GM23338 (cell line): Measurements from ENCODE around the gene REM2. TPM values are rescaled to one million over a fixed set of nuclear protein-coding genes. Genes with fewer than 3 reads are reported as not detected.

Experiments used
- ATAC-seq: fragments of 200-7000 bp; cut with Tn5 transposase; 3 replicates; pipeline ENCODE4 v1.9.1; 2020
- DNase-seq: peaks from one replicate; pipeline ENCODE4 v3.0.0-alpha.2; 2015; ENCODE audit warnings: low spot score
- H2AFZ ChIP-seq: fragments of 200-600 bp; sonication (generic); 2 replicates; pipeline ENCODE4 v1.8.0; 2016; ENCODE audit warnings: antibody characterized with exemption, mild to moderate bottlenecking, moderate library complexity
- H3F3A ChIP-seq: fragments of 200-600 bp; sonication (generic); replicated peaks from 2 replicates; pipeline ENCODE4 v1.8.0; 2017; ENCODE audit warnings: antibody characterized with exemption, mixed run types, low read depth
- H3K27ac ChIP-seq: fragments of 200-600 bp; sonication (generic); 2 replicates; pipeline ENCODE4 v1.6.1; 2016; ENCODE audit warnings: low read depth
- H3K27me3 ChIP-seq: fragments of 200-600 bp; sonication (generic); 2 replicates; pipeline ENCODE4 v1.8.0; 2016; ENCODE audit warnings: mild to moderate bottlenecking, mixed run types, moderate library complexity; ENCODE audit not compliant: insufficient read depth
- H3K36me3 ChIP-seq: fragments of 200-600 bp; sonication (generic); 2 replicates; pipeline ENCODE4 v1.8.0; 2016; ENCODE audit warnings: mild to moderate bottlenecking; ENCODE audit not compliant: insufficient read depth
- H3K4me1 ChIP-seq: fragments of 200-600 bp; sonication (generic); 2 replicates; pipeline ENCODE4 v1.8.0; 2016; ENCODE audit warnings: mild to moderate bottlenecking, moderate library complexity; ENCODE audit not compliant: insufficient read depth
- H3K4me2 ChIP-seq: fragments of 200-600 bp; sonication (generic); 2 replicates; pipeline ENCODE4 v1.7.1; 2017; ENCODE audit warnings: mixed run types
- H3K4me3 ChIP-seq: fragments of 200-600 bp; sonication (generic); 2 replicates; pipeline ENCODE4 v1.6.1; 2016; ENCODE audit warnings: mixed run types
- H3K79me2 ChIP-seq: fragments of 200-600 bp; sonication (generic); replicated peaks from 2 replicates; pipeline ENCODE4 v1.8.0; 2017; ENCODE audit warnings: mild to moderate bottlenecking; ENCODE audit not compliant: insufficient read depth
- H3K9me2 ChIP-seq: fragments of 200-600 bp; sonication (generic); 2 replicates; pipeline ENCODE4 v1.8.0; 2017; ENCODE audit not compliant: insufficient read depth
- H4K20me1 ChIP-seq: fragments of 200-600 bp; sonication (generic); replicated peaks from 2 replicates; pipeline ENCODE4 v1.8.0; 2017; ENCODE audit warnings: mild to moderate bottlenecking; ENCODE audit not compliant: insufficient read depth
- H3K27ac Mint-ChIP-seq: 2 replicates; pipeline ENCODE4 v1.8.0; 2020; ENCODE audit warnings: inconsistent platforms, mild to moderate bottlenecking, moderate library complexity, mixed read lengths
- H3K27me3 Mint-ChIP-seq: 3 replicates; pipeline ENCODE4 v1.8.0; 2022; ENCODE audit warnings: low read depth, mild to moderate bottlenecking, moderate library complexity, mixed read lengths, inconsistent platforms; ENCODE audit not compliant: insufficient read depth, poor library complexity
- H3K36me3 Mint-ChIP-seq: 3 replicates; pipeline ENCODE4 v1.8.0; 2021; ENCODE audit warnings: low read depth, mild to moderate bottlenecking, inconsistent platforms, moderate library complexity, mixed read lengths
- H3K4me1 Mint-ChIP-seq: 3 replicates; pipeline ENCODE4 v1.8.0; 2020; ENCODE audit warnings: mild to moderate bottlenecking, inconsistent platforms, mixed read lengths
- H3K4me3 Mint-ChIP-seq: 3 replicates; pipeline ENCODE4 v1.8.0; 2021; ENCODE audit warnings: moderate library complexity, mild to moderate bottlenecking, inconsistent platforms, mixed read lengths
- H3K9me3 Mint-ChIP-seq: 3 replicates; pipeline ENCODE4 v1.8.0; 2020; ENCODE audit warnings: moderate library complexity, mild to moderate bottlenecking, inconsistent platforms, mixed read lengths
- CREB1 ChIP-seq: fragments of 250-450 bp; sonication (Bioruptor Pico); IDR thresholded peaks from 2 replicates; pipeline ENCODE4 v1.5.0; 2020; ENCODE audit warnings: low read depth, mild to moderate bottlenecking, moderate library complexity
- ETS1 ChIP-seq: IDR thresholded peaks from 2 replicates; pipeline ENCODE4 v1.6.1; 2016; ENCODE audit warnings: antibody characterized with exemption
- EZH2 ChIP-seq: fragments of 200-600 bp; sonication (generic); IDR thresholded peaks from one replicate; pipeline ENCODE4 v1.8.0; 2017; ENCODE audit warnings: antibody characterized with exemption, mild to moderate bottlenecking, low read depth; ENCODE audit not compliant: unreplicated experiment
- EZH2phosphoT487 ChIP-seq: fragments of 200-600 bp; sonication (generic); IDR thresholded peaks from one replicate; pipeline ENCODE4 v1.8.1; 2018; ENCODE audit warnings: antibody characterized with exemption; ENCODE audit not compliant: unreplicated experiment
- JUNB ChIP-seq: IDR thresholded peaks from one replicate; pipeline ENCODE4 v1.6.1; 2016; ENCODE audit warnings: antibody characterized with exemption; ENCODE audit not compliant: unreplicated experiment
- NANOG ChIP-seq: IDR thresholded peaks from 2 replicates; pipeline ENCODE4 v1.6.1; 2016; ENCODE audit warnings: antibody characterized with exemption, borderline replicate concordance
- POLR2AphosphoS5 ChIP-seq: IDR thresholded peaks from 2 replicates; pipeline ENCODE4 v1.6.1; 2016; ENCODE audit warnings: antibody characterized with exemption, low read depth
- REST ChIP-seq: IDR thresholded peaks from one replicate; pipeline ENCODE4 v1.6.1; 2018; ENCODE audit warnings: antibody characterized with exemption; ENCODE audit not compliant: unreplicated experiment
- ZNF114 ChIP-seq: fragments of 250-450 bp; sonication (Bioruptor Pico); IDR thresholded peaks from 2 replicates; pipeline ENCODE4 v1.5.0; 2020; ENCODE audit warnings: mild to moderate bottlenecking, moderate library complexity
- ZNF331 ChIP-seq: fragments of 250-450 bp; sonication (Bioruptor Pico); IDR thresholded peaks from 2 replicates; pipeline ENCODE4 v1.5.0; 2020; ENCODE audit warnings: low read depth, mild to moderate bottlenecking, moderate library complexity
- ZNF462 ChIP-seq: fragments of 250-450 bp; sonication (Bioruptor Pico); IDR thresholded peaks from 2 replicates; pipeline ENCODE4 v1.5.0; 2020; ENCODE audit warnings: mild to moderate bottlenecking, moderate library complexity
- polyA plus RNA-seq: library from polyadenylated mRNA; unstranded; fragments of >200 nt; fragmentation: Nextera tagmentation; extraction: Ambion mirVana; gene quantifications from 2 replicates; pipeline ENCODE4 v1.2.1, GENCODE V29; 2016
- total RNA-seq: library from RNA; depleted of rRNA; stranded (reverse); fragments of >200 nt; shearing (Covaris generic); gene quantifications from 2 replicates; pipeline ENCODE4 v1.2.3, GENCODE V29; 2014

The REM2 gene
- total and polyA plus RNA-seq, 2 experiments from 2014 or later, result 0.31 to 2.9 TPM

GRCh38 chr14:22895402-22895801 lies 12.4 kb downstream of the REM2 start:
- ATAC-seq (no peak), DNase-seq (no peak)
- Mint-ChIP-seq H3K27ac (no peak overlapping the region), H3K4me1 (peaks cover 10% of the 10 kb centered on the region), H3K36me3 (peaks cover 3% of the 10 kb centered on the region; the same call in 1 of the 3 replicates), H3K27me3 (peaks cover 26% of the 10 kb centered on the region), H3K4me3 (no peak overlapping the region), H3K9me3 (no peaks in the 10 kb centered on the region)
- Histone ChIP-seq H3K27ac (no peak overlapping the region), H3K4me3 (no peak overlapping the region), H2AFZ (no peak overlapping the region), H3K27me3 (peaks cover 41% of the 10 kb centered on the region), H3K79me2 (no peaks in the 10 kb centered on the region), H3F3A (peaks cover 7% of the 10 kb centered on the region), H4K20me1 (no peaks in the 10 kb centered on the region; the same call in none of the 2 replicates), H3K4me2 (no peak overlapping the region), H3K9me2 (no peaks in the 10 kb centered on the region), H3K4me1 (peaks cover 14% of the 10 kb centered on the region), H3K36me3 (no peaks in the 10 kb centered on the region)
- no peak for TF ChIP-seq NANOG
- no peak for TF ChIP-seq CREB1 (CRISPR knock-in tag)
- no peak for TF ChIP-seq POLR2AphosphoS5
- TF ChIP-seq ZNF114 (CRISPR knock-in tag), result no peak
- no peak for TF ChIP-seq EZH2
- no peak for TF ChIP-seq ZNF331 (CRISPR knock-in tag)
- TF ChIP-seq EZH2phosphoT487, result no peak
- TF ChIP-seq ETS1, result no peak
- TF ChIP-seq ZNF462 (CRISPR knock-in tag), result no peak
- no peak for TF ChIP-seq REST
- no peak for TF ChIP-seq JUNB
